Measurements from ENCODE around the gene ATOSB.

The ATOSB gene

DNA sequence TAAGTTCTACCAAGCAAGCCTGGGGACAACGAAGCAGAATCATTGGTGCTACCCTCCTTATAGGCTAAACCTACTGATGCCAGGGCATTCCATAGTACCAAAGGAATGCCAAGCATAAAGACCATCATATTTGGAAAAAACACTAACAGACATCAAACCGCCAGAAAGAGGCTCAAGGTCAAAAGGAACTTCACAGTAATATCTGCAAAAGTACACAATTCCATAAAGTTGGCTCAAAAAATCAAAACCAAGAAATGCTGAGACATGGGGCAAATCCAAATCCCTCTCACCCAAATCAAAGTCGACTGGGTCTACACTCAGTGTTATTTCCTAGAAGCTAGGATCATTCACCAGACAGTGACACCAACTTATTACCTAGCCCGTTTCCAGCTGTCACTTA is 46.6 kb downstream of the ATOSB start:
- TF ChIP-seq, protein P1, sequence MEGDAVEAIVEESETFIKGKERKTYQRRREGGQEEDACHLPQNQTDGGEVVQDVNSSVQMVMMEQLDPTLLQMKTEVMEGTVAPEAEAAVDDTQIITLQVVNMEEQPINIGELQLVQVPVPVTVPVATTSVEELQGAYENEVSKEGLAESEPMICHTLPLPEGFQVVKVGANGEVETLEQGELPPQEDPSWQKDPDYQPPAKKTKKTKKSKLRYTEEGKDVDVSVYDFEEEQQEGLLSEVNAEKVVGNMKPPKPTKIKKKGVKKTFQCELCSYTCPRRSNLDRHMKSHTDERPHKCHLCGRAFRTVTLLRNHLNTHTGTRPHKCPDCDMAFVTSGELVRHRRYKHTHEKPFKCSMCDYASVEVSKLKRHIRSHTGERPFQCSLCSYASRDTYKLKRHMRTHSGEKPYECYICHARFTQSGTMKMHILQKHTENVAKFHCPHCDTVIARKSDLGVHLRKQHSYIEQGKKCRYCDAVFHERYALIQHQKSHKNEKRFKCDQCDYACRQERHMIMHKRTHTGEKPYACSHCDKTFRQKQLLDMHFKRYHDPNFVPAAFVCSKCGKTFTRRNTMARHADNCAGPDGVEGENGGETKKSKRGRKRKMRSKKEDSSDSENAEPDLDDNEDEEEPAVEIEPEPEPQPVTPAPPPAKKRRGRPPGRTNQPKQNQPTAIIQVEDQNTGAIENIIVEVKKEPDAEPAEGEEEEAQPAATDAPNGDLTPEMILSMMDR (IDR thresholded peaks at IDR 0.05; ENCODE audit: control insufficient read depth, insufficient read depth, low read depth, low read length, missing control alignments): no peak
- H3K4me3 ChIP-seq (ENCODE audit: control insufficient read depth, low read depth, low read length): no peak overlapping the region
- no peak for DNase-seq (ENCODE audit: low read depth)

DNA sequence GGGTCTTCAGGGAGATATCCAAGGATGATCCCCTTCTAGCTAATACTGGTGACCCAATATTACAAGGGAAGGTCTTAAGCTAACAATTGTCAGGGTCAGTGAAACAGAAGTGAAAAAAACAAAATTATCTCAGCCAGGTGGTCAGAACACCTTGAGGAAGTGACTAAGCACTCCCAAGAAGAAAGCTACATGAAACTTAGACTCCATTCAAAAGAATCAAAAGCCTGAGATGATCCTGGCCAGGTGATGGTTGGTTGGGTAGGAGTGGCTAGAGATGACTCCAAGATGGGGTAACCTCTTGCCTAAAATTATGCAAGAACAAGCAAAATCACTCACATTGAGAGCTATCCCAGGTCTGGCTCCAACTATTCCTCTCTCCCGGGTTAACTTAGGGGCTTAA is 48.6 kb downstream of the ATOSB start:
- DNase-seq (ENCODE audit: low read depth): no peak
- TF ChIP-seq, protein P1 (IDR thresholded peaks at IDR 0.05; ENCODE audit: control insufficient read depth, insufficient read depth, low read depth, low read length, missing control alignments): no peak
- H3K4me3 ChIP-seq (ENCODE audit: control insufficient read depth, low read depth, low read length): no peak overlapping the region

DNA sequence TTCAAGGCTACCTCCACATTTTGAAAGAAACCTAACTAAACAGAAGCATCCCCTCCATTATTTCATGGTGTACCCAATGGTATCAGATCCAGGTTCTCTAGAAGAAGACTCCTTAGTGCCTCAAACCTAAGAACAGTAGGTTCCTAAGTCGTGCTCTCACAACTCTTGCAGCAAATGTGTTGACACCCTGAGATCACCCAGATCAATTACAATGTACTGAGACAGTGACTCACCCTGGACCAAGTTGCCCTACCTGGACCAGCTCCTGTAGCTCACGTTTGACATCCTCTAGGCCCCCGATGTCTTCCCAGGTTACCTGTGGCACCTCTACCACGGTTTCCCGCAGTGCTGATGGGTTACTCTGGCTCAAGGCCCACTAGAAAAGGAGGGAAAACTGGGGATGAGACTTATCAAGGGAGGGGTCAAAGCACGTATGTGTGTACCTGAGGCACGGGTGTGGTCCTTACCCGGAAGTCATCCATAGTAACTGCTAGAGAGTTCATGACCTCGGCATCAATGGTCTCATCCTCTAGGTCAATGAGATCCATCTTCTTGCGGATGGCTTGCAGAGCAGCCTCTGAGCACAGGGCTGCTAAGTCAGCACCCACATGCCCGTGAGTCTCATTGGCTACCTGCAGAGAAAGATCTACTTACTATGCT is 55.0 kb downstream of the ATOSB start:
- DNase-seq (ENCODE audit: low read depth): no peak
- no peak overlapping the region for H3K4me3 ChIP-seq (ENCODE audit: control insufficient read depth, low read depth, low read length)
- TF ChIP-seq, protein P1 (IDR thresholded peaks at IDR 0.05; ENCODE audit: control insufficient read depth, insufficient read depth, low read depth, low read length, missing control alignments): no peak

DNA sequence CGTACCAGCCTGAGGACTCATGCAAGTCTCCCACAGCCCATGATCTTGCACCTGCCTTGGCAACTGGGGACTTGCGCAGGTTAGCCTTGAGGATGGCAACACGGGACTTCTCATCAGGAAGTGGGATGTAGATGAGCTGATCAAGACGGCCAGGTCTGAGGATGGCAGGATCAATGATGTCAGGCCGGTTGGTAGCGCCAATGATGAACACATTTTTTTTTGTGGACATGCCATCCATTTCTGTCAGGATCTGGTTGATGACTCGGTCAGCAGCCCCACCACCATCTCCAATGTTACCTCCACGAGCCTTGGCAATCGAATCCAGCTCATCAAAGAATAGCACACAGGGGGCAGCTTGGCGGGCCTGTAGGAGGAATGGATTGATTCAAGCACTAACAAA is 56.2 kb downstream of the ATOSB start:
- TF ChIP-seq, protein P1 (IDR thresholded peaks at IDR 0.05; ENCODE audit: control insufficient read depth, insufficient read depth, low read depth, low read length, missing control alignments): no peak

DNA sequence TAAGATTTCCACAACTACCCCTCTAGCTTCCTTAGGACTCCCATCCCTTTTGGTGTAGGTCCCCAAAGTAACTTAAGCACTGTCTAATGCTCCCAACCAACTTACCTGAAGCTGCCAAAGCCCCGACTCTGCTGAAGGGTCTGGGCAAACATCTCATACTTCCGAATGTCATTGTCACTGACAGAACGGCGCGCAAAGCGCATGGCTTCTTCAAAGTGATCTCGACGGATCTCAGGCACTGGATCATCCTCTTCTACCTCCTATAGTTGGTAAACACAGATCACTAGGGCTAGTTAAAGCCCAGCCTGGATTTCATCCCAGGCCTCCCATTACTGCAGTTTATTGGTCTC is 58.4 kb downstream of the ATOSB start:
- TF ChIP-seq, protein P1 (IDR thresholded peaks at IDR 0.05; ENCODE audit: control insufficient read depth, insufficient read depth, low read depth, low read length, missing control alignments): no peak
- no peak overlapping the region for H3K4me3 ChIP-seq (ENCODE audit: control insufficient read depth, low read depth, low read length)
- no peak for DNase-seq (ENCODE audit: low read depth)

More for the DNA sequence above, 56.2 kb downstream of the ATOSB start:
- DNase-seq (ENCODE audit: low read depth): no peak
- no peak overlapping the region for H3K4me3 ChIP-seq (ENCODE audit: control insufficient read depth, low read depth, low read length)

DNA sequence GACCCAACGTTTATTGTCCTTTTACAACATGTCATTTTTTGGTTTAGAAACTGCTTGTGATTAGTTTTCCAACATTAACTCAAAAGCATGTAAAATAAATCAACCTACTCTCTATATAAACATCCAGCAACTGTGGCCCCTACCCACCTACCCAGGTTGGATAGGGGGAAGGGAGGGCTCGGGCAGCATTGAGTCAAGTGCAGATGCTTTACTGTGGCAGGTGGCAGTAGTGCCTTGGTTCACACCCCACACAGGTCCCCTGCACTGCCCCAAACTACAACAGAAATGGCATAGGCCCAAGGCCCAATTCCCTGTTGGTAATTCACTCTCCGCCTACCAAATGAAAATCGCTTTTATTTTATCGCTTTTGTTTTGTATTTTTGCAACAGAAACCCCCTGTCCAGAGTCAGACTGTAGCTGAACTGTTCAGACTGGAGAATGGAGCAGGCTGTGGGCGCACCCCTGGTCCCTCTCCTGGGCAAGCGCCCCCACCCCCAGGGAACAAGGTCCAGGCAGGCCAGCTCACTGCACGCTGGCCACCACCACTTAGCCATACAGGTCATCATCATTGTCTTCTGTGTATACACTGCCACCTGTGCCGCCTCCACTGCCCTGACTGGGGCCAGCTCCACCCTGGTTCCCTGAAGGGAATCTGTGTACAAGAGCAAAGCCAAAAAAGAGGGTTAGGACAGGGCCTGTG is 58.9 kb downstream of the ATOSB start:
- TF ChIP-seq, protein P1 (IDR thresholded peaks at IDR 0.05; ENCODE audit: control insufficient read depth, insufficient read depth, low read depth, low read length, missing control alignments): no peak
- DNase-seq (ENCODE audit: low read depth): no peak
- H3K4me3 ChIP-seq (ENCODE audit: control insufficient read depth, low read depth, low read length): no peak overlapping the region

Data from AG09309 (cell line).